Activated B cell treated with CpG ODN at 0.5 μM for 24 hours (primary cell): ENCODE measurements around the gene TMEM178B. TPM values are rescaled to one million over a fixed set of nuclear protein-coding genes. Genes with fewer than 3 reads are reported as not detected.

Experiments used
- ATAC-seq: fragments of 200-7000 bp; cut with Tn5 transposase; one replicate; pipeline ENCODE4 v1.10.0; 2021; ENCODE audit warnings: low read depth, mild to moderate bottlenecking, moderate library complexity
- CTCF ChIA-PET: fragments of 350-600 bp; sonication (Branson Sonifier 250); formaldehyde crosslinking; loops from one replicate; lab custom pipeline; 2021; ENCODE audit warnings: antibody characterized with exemption; lab: Charles Lee
- POLR2A ChIA-PET: fragments of 350-600 bp; sonication (Branson Sonifier 250); formaldehyde crosslinking; loops from one replicate; lab custom pipeline; 2021; ENCODE audit warnings: antibody characterized with exemption; lab: Charles Lee
- DNase-seq: peaks from one replicate; pipeline ENCODE4 v3.0.0; 2022
- H3K27ac Mint-ChIP-seq: one replicate; pipeline ENCODE4 v1.8.0; 2020; ENCODE audit warnings: mixed read lengths
- H3K27me3 Mint-ChIP-seq: one replicate; pipeline ENCODE4 v1.8.0; 2021; ENCODE audit warnings: mixed read lengths
- H3K36me3 Mint-ChIP-seq: one replicate; pipeline ENCODE4 v1.8.0; 2021; ENCODE audit warnings: low read depth, mixed read lengths
- H3K4me1 Mint-ChIP-seq: one replicate; pipeline ENCODE4 v1.8.0; 2021; ENCODE audit warnings: mixed read lengths
- H3K4me3 Mint-ChIP-seq: one replicate; pipeline ENCODE4 v1.8.0; 2020; ENCODE audit warnings: mild to moderate bottlenecking, mixed read lengths
- H3K9me3 Mint-ChIP-seq: one replicate; pipeline ENCODE4 v1.8.0; 2020; ENCODE audit warnings: mixed read lengths
- intact Hi-C: fragments of 100-400 bp; cut with micrococcal nuclease; formaldehyde crosslinking; loops from one replicate; pipeline ENCODE4 v1.15.1; 2024
- total RNA-seq: library from RNA; stranded (reverse); gene quantifications from 2 replicates; pipeline ENCODE4 v1.2.3, GENCODE V29; 2022
- TF ChIP-seq, protein P1 (sequence below): fragments of 200-600 bp; IDR thresholded peaks from one replicate; pipeline ENCODE4 v1.8.0; 2022; ENCODE audit warnings: antibody characterized with exemption, mild to moderate bottlenecking

Gene TMEM178B
- total RNA-seq, 1 donor from 2014 or later = 0.49 TPM

DNA sequence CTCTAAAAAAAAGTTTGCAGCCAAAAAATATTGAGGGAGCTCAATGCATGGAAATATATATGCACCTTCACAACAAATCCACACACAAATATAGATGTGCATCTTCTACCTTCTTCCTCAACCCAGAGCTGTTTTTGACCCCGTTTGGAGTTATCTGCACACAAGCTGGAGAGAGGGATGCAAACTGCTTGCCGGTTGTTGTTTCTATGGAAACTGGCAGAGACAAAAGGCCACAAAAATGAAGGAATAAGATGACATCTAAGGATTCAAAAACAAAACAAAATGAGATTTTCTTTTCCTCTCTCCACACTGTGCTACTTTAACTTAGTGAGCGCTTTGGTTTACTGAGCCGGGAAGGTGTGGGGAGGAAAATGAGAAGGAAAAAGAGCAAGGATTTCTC, 267.1 kb downstream of the TMEM178B start:
- intact Hi-C loops = no loop called here
- TF ChIP-seq, protein P1, sequence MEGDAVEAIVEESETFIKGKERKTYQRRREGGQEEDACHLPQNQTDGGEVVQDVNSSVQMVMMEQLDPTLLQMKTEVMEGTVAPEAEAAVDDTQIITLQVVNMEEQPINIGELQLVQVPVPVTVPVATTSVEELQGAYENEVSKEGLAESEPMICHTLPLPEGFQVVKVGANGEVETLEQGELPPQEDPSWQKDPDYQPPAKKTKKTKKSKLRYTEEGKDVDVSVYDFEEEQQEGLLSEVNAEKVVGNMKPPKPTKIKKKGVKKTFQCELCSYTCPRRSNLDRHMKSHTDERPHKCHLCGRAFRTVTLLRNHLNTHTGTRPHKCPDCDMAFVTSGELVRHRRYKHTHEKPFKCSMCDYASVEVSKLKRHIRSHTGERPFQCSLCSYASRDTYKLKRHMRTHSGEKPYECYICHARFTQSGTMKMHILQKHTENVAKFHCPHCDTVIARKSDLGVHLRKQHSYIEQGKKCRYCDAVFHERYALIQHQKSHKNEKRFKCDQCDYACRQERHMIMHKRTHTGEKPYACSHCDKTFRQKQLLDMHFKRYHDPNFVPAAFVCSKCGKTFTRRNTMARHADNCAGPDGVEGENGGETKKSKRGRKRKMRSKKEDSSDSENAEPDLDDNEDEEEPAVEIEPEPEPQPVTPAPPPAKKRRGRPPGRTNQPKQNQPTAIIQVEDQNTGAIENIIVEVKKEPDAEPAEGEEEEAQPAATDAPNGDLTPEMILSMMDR = no peak
- Mint-ChIP-seq H3K27me3 (no peaks in the 10 kb centered on the region), H3K4me1 (no peaks in the 10 kb centered on the region), H3K36me3 (no peaks in the 10 kb centered on the region), H3K27ac (no peak overlapping the region), H3K9me3 (no peaks in the 10 kb centered on the region), H3K4me3 (no peak overlapping the region)
- ChIA-PET CTCF (no interaction called here), POLR2A (no interaction called here)
- no peak for ATAC-seq
- DNase-seq = no peak

DNA sequence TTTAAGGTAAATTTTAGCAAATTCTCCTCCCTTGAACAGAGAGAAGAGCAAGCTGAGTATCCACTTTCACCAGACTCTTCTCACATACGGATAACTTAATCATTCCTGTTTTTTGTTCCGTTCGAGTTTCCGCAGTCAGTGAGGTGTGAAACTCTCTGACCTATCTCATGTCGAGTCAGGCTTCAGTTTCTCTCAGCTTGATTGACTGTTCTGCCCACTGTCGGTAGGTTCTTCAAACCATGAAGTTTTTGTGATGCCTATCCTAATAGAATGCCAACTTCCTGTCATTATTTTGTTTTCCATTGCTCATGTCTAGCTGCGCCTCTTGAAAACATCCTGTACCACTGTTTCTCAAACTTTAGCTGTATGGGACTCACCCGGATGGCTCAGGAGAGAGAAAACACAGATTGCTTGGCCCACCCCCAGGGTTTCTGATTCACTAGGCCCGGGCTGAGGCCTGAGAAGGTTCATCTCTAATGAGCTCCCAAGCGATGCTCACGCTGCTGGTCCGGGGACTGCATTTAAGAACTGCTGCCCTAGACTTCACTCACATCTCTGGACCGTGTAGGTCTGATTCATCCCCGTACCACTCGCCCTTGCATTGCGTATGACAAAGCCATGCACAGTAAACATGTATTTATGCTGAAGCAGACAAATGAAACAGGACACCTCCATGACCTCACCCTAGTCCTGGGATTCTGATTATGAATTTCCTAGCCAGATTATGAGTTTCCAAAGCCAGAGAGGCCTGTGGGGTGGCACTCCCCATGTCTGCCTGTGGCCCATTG, 269.0 kb downstream of the TMEM178B start:
- POLR2A ChIA-PET = no interaction called here
- intact Hi-C loops = no loop called here
- CTCF ChIA-PET = no interaction called here
- TF ChIP-seq, protein P1 = no peak
- no peak overlapping the region for H3K27ac Mint-ChIP-seq
- H3K27me3 Mint-ChIP-seq = no peaks in the 10 kb centered on the region
- no peaks in the 10 kb centered on the region for H3K4me1 Mint-ChIP-seq
- DNase-seq (no peak), ATAC-seq (no peak)
- no peak overlapping the region for H3K4me3 Mint-ChIP-seq
- H3K36me3 Mint-ChIP-seq = no peaks in the 10 kb centered on the region
- no peaks in the 10 kb centered on the region for H3K9me3 Mint-ChIP-seq

DNA sequence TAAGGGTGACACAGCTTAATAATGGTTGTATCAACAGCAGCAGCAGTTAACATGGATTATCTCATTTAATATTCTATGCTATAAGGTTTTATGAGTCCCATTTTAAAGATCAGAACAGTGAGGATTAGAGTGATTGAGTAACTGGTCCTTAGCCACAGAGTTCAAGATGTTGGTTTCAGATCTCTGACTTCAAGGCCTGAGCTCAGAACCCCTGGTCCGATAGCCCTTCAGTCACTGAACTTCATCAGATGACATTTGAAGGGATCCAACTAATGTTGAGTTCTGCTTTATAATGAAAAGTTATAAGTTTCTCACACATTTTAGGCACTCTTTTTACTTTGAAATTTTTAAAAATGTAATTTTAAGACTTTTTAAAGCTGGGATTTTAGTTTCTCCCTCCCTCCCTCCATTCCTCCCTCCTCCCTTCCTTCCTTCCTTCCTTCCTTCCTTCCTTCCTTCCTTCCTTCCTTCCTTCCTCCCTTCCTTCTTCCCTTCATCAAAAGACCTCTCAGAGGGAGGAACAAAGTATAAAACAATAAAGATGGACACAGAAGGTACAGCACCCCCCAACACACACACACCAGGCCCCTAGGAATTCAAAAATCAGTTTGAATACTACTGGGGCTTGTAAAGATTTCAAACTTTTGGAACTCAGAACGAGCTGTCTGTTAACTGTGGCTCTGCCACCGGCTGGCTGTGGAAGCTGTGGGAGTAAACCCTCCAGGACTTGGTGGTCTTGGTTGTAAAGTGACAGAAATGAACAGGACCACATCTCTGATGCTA, 270.5 kb downstream of the TMEM178B start:
- no peaks in the 10 kb centered on the region for H3K4me1 Mint-ChIP-seq
- DNase-seq (no peak), ATAC-seq (no peak)
- ChIA-PET POLR2A (no interaction called here), CTCF (no interaction called here)
- no peak overlapping the region for H3K4me3 Mint-ChIP-seq
- TF ChIP-seq, protein P1 = no peak
- H3K9me3 Mint-ChIP-seq = no peaks in the 10 kb centered on the region
- intact Hi-C loops = no loop called here
- H3K27ac Mint-ChIP-seq = no peak overlapping the region
- H3K27me3 Mint-ChIP-seq = peaks cover 4% of the 10 kb centered on the region
- no peaks in the 10 kb centered on the region for H3K36me3 Mint-ChIP-seq

DNA sequence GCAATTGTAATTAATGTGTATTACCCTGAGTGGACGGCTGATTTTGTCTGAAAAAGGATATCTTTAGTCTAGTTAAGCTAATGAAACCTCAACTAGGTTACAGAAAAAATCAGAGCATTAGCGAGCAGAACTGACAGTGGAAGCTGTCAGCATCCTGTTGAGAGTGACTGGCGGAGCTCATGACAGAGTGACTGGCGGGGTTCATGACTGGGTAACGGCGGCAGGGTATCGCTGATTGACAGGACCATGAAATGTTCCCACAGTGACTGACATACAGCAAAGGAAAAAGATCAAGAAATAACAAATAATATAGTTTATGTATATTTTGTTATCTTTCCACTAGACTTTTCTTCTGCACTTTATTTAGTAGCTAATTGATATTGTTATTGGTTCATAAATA, 274.9 kb downstream of the TMEM178B start:
- Mint-ChIP-seq H3K4me1 (no peaks in the 10 kb centered on the region), H3K27ac (no peak overlapping the region), H3K4me3 (no peak overlapping the region), H3K27me3 (peaks cover 6% of the 10 kb centered on the region), H3K36me3 (no peaks in the 10 kb centered on the region), H3K9me3 (no peaks in the 10 kb centered on the region)
- ChIA-PET CTCF (no interaction called here), POLR2A (no interaction called here)
- intact Hi-C loops = no loop called here
- ATAC-seq (no peak), DNase-seq (no peak)
- TF ChIP-seq, protein P1 = no peak

DNA sequence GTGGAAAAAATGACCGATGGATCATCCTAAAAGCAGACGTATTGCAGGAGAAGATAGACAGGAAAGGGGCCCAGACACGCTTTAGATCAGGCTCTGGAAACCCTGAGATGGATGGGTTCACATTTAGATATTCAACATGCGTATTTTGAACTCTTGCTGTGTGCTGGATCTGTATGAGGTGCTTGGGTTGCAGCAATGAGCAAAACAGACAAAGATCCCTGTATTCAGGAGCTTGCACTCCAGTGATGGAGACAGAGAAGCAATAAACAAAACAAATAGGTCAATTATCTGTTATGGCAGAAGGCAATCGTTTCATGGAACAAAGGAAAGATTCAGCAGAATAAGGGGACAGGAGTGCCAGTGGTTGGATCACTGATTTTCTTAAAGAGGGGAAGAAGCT, 275.5 kb downstream of the TMEM178B start:
- DNase-seq (no peak), ATAC-seq (no peak)
- Mint-ChIP-seq H3K27me3 (peaks cover 6% of the 10 kb centered on the region), H3K36me3 (no peaks in the 10 kb centered on the region), H3K9me3 (no peaks in the 10 kb centered on the region), H3K4me3 (no peak overlapping the region), H3K27ac (no peak overlapping the region), H3K4me1 (no peaks in the 10 kb centered on the region)
- CTCF ChIA-PET = no interaction called here
- TF ChIP-seq, protein P1 = no peak
- intact Hi-C loops = no loop called here
- POLR2A ChIA-PET = no interaction called here
